NOMO-1 treated with dmso at 0.1 percent for 144 hours (cell line): ENCODE results near the gene GSTCD.
"Not testable (repeated sequence)": the region's sequence is repeated elsewhere in the genome, so short reads cannot be mapped to it uniquely, and the experiment has no call there.

ENCODE experiments used
- DNase-seq: peaks from one replicate; lab custom pipeline; 2025; ENCODE audit not compliant: unreplicated experiment; lab: John Stamatoyannopoulos, UW

Gene GSTCD

GRCh38 chr4:105797225-105797624 lies 88.6 kb downstream of the GSTCD start:
- DNase-seq = no peak

DNA sequence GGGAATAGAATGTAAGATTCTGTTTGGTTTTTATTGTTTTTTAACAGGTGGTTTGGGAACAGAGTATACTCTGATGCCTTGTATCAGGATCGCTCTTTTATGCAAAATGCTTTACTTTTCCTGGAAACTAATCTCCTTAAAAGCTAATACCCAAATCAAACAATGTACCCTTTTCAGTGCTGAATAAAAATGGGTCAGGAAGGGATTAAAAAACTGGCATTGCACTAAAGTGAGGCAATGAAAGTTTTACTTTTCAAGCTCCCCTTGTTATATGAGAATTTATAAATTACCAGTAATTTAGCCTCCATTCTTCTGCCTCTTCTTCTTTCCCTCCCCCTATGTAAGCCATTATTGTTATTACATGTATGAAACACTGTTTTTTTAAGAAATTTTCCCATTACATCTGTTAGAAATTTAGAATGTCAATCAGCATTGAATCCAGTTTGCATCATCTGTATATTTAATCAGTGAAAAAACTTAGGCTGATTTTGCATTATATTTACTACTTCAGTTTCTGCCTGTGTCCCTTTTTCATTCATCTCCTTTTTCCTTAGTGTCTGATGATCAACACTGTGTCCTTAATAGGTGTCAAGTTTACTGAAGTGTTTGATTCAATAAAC lies 97.0 kb downstream of the GSTCD start:
- no peak for DNase-seq

- no peak for DNase-seq
Measured at GRCh38 chr4:105807496-105807895, 98.9 kb downstream of the GSTCD start.

GRCh38 chr4:105808030-105808749 lies 99.6 kb downstream of the GSTCD start:
- DNase-seq = no peak

- no peak for DNase-seq
Measured at GRCh38 chr4:105808750-105809041, 100.1 kb downstream of the GSTCD start.

GRCh38 chr4:105815701-105816100 lies 107.1 kb downstream of the GSTCD start:
- no peak for DNase-seq

DNA sequence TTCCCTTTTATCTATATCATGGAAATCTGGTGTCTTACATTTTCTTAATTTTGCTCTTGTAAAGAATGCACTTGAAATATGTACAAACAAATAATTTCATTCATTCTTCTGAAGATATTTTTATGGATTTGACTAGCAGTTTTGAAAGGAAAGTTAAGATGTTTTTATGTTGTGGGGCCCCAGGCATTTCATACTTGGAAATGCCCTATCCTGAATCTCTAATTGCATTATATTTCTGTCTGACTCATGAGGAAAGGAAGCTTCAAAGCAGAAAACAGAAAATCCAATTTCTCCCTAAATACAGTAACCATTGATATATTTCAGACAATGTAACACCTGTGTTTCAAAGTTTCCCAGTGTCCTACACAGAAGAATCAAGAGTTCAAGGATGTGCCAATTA lies 113.5 kb downstream of the GSTCD start:
- no peak for DNase-seq

GRCh38 chr4:105828074-105828473 lies 119.5 kb downstream of the GSTCD start:
- no peak for DNase-seq

DNA sequence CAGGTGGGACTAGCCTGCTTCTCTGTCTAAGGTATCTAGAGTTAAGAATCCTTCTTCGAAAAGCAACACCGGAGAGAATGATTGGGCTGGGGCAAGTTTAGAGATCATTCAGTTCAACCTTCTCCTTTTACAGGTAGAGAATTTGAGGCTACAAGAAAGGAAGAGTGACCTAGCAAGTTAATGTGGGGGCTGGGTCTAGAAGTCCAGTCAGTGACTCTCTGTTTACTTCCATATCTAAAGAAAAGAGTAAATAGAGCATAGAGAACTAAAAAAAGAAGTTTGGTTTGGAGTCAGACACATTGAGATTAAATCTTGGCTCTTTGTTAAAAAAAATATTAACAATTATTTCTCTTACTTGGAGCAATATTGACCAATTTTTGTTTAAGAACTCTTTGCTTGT lies 122.6 kb downstream of the GSTCD start:
- DNase-seq = no peak

DNA sequence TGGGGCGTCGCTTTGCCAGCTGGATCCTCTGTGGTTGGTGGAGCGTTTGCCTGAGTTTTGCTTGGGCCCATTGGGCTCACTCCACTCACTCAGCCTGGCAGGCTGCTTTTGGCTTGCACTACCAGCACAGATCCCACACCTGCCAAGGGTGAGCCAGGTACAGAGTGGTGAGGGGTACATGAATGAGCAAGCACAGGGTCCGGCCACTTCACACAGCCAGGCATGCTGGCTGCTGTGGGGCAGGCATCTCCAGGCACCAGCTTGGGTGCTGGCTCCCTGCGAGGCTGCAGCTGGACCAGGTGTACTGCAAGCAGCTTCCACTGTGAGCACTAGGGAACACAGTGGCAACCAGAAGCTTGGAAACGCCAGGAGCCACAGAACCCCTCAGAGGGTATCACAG lies 126.6 kb downstream of the GSTCD start:
- no peak for DNase-seq

DNA sequence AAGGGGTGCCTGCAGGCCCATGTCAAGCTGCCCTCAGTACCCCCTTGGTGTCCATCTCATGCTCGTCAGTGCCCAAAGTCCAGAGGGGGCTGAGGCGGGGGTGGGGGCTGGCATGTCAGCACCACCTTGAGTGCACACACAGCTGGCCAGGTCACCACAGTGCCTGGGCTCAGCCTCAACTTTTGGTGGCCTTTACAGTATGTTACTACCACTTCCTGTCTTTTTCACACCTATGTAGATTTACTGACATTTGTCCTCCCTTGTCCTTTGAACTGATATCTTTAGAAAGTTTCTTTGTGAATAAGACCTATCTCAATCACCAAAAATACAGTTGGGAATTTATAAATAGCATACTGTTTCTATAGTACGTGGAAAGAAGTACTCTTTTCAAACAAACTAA lies 128.0 kb downstream of the GSTCD start:
- no peak for DNase-seq

GRCh38 chr4:105837037-105837436 lies 128.5 kb downstream of the GSTCD start:
- no peak for DNase-seq

GRCh38 chr4:105838082-105838481 lies 129.5 kb downstream of the GSTCD start:
- DNase-seq = no peak

DNA sequence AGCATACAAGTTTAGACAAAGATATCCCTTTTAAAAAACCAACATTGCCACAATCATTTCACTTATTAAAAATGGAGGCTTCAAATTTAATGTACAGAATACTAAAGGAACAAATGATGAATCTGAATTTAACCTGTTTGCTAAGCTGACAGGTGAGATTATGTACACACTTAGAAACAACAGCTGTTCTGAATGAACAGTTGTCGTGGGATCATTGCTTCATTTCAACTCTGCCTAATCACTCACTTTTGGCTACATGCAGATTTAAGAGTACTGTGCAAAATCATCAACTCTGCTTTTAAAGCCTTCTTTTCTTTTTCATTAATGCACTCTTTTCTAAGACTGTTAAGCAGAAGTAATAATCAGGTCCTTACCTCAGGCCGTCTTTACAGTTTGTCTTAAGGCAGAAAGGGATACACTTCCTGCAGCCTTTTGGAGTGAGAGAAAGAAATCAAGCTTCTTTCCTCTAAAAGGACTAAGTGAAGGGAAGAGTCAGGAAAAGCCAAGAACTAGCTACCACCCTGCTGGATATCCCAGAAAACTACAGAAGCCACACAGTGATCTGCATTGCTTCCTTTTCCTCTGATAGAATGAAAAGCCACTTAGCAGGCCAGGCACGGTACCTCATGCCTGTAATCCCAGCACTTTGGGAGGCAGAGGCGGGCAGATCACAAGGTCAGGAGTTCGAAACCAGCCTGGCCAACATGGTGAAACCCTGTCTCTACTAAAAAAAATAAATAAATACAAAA lies 132.0 kb downstream of the GSTCD start:
- DNase-seq = no peak

- no peak for DNase-seq
Measured at GRCh38 chr4:105843941-105844340, 135.4 kb downstream of the GSTCD start.

DNA sequence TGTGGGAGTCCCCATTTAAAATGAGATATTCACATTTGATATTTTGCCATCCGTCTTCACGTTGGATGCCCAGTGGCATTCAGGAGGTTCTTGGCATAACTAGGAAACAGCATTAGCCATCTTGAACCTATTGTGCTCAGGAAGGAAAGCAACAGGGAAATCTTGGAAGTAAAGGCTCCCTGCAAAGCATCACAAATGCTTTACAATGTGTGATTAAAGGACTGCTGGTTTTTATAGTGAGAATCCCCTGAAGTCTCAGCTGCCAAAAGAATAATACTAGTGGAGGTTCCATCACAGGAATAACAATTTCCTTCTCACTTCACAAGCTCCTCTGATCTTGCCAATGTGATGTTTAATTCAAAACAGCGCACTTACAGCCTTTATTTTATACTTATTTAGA lies 137.0 kb downstream of the GSTCD start:
- DNase-seq = no peak

GRCh38 chr4:105848359-105848758 lies 139.8 kb downstream of the GSTCD start:
- DNase-seq = not testable (repeated sequence)

- DNase-seq = no peak
Measured at GRCh38 chr4:105851196-105851595, 142.6 kb downstream of the GSTCD start.

DNA sequence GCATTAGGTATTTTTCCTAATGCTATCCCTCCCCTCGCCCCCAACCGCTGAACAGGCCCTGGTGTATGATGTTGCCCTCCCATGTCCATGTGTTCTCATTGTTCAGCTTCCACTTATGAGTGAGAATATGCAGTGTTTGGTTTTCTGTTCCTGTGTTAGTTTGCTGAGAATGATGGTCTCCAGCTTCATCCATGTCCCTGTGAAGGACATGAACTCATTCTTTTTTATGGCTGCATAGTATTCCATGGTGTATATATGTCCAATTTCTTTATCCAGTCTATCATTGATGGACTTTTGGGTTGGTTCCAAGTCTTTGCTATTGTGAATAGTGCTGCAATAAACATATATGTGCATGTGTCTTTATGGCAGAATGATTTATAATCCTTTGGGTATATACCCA lies 143.6 kb downstream of the GSTCD start:
- not testable (repeated sequence) for DNase-seq

DNA sequence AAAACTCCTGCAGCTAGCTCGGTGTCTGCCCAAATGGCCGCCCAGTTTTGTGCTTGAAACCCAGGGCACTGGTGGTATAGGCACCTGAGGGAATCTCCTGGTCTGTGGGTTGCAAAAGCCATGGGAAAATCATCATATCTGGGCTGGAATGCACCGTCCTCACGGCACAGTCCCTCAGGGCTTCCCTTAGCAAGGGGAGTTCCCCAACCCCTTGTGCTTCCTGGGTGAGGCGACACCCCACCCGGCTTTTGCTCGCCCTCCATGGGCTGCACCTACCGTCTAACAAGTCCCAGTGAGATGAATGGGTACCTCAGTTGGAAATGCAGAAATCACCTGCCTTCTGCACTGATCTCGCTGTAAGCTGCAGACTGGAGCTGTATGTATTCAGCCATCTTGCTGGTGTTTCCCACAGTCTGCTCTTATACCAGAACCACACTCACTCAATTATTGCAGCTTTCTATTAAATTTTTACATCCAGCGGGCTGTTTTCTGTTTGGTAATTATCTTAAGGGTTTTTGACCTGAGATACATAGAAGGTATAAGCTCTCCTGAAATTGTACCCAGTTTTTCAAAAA lies 150.0 kb downstream of the GSTCD start:
- no peak for DNase-seq

GRCh38 chr4:105859233-105859632 lies 150.6 kb downstream of the GSTCD start:
- no peak for DNase-seq

DNA sequence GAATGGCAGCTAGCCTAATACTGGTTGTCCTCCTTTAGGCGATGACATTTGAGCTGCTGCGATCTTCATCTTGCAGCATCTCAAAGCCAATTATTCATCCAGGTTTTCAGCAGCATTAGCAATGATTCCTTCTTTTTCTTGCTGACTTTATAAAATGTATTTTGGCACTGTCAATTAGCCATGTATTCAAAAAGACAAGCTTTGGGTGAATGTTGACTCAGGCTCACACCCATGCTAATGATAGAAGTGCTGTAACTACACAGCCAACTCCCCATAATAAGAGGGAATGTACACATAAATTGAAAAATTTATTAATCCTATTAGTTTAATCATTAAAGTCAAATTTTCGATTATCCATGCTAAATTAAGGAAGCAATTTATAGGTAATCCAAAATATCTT lies 162.4 kb downstream of the GSTCD start:
- no peak for DNase-seq
